Fibroblast of villous mesenchyme (primary cell): Measurements from ENCODE around the gene VTN. TPM values are rescaled to one million over a fixed set of nuclear protein-coding genes. Genes with fewer than 3 reads are reported as not detected.
"Not testable (repeated sequence)": the region's sequence is repeated elsewhere in the genome, so short reads cannot be mapped to it uniquely, and the experiment has no call there.

Source experiments
- DNase-seq: peaks from one replicate; pipeline ENCODE4 v3.0.0-alpha.2; 2010; ENCODE audit warnings: low read depth
- H3K4me3 ChIP-seq: 2 replicates; pipeline ENCODE4 v1.5.1; 2011; ENCODE audit warnings: low read depth, mild to moderate bottlenecking, low read length
- CTCF ChIP-seq: IDR thresholded peaks from 2 replicates; pipeline ENCODE4 v1.5.1; 2012; ENCODE audit warnings: low read depth, mild to moderate bottlenecking, low read length; ENCODE audit not compliant: insufficient read depth
- total RNA-seq: library from RNA; depleted of rRNA; stranded (reverse); fragments of >200 nt; gene quantifications from 2 replicates; pipeline ENCODE4 v1.2.3, GENCODE V29; 2012

Gene VTN
- total RNA-seq, 1 donor = 5.2 TPM

GRCh38 chr17:28339431-28339830, 30.7 kb downstream of the VTN start:
- H3K4me3 ChIP-seq = no peak overlapping the region
- no peak for TF ChIP-seq CTCF
- no peak for DNase-seq

- DNase-seq, H3K4me3 ChIP-seq: not testable (repeated sequence)
Observed at GRCh38 chr17:28338769-28339212, 31.3 kb downstream of the VTN start.

- peak overlapping the region; percentile 25 for H3K4me3 ChIP-seq
- peak; percentile 86 for DNase-seq
- no peak for TF ChIP-seq CTCF
Observed at GRCh38 chr17:28338056-28338768, 31.9 kb downstream of the VTN start.

- H3K4me3 ChIP-seq = peak overlapping the region; percentile 99
- TF ChIP-seq CTCF = no peak
Observed at GRCh38 chr17:28335959-28336871, 33.9 kb downstream of the VTN start.

GRCh38 chr17:28335201-28335958, 34.7 kb downstream of the VTN start, which contains the start of the genes IFT20 and TNFAIP1:
Gene IFT20 (minus strand): TSS chr17:28335472. CDS start chr17:28331985, 3,487 bp downstream.
Gene TNFAIP1 (plus strand): TSS chr17:28335761. CDS start chr17:28339522, 3,761 bp downstream.
- peak within 1 kb of the TSS; percentile 99 for H3K4me3 ChIP-seq
- no peak for TF ChIP-seq CTCF

More at GRCh38 chr17:28335959-28336871, 33.9 kb downstream of the VTN start:
- DNase-seq = peak; percentile 94

GRCh38 chr17:28334666-28335200, 35.4 kb downstream of the VTN start:
- TF ChIP-seq CTCF = no peak
- peak overlapping the region; percentile 99 for H3K4me3 ChIP-seq
- peak; percentile 85 for DNase-seq

More at GRCh38 chr17:28335201-28335958, 34.7 kb downstream of the VTN start, which contains the start of the genes IFT20 and TNFAIP1:
- DNase-seq = peak; percentile 100
